ENCODE results near the gene HAL. TPM values are rescaled to one million over a fixed set of nuclear protein-coding genes. Genes with fewer than 3 reads are reported as not detected.

Gene HAL
- total RNA-seq (1 to 10 TPM in 3 of 5 donors, under 1 TPM in 2; 0.54 to 2.4 (median 1.1) TPM), total RNA-seq (0.43 to 2.2 (median 1.4) reads per million in 29 experiments)
- 0.63 TPM for total RNA-seq (2013)

GRCh38 chr12:95996034-95996658 is at the start of gene HAL:
TSS of gene HAL (minus strand) at chr12:95996344. CDS start at chr12:95995910, 434 bp downstream.
- no peak within 1 kb of the TSS for H3K4me3 ChIP-seq (ENCODE audit: control insufficient read depth in 1 of 2, extremely low read depth in 1 of 2, low read length in 1 of 2)
- H3K4me3 Mint-ChIP-seq, result no peak within 1 kb of the TSS
- ATAC-seq (replicated peaks in 1 of 4) (no peak), DNase-seq (no peak)
- no peaks in the 10 kb centered on the region for H3K9me3 ChIP-seq
- H3K9me3 Mint-ChIP-seq, result no peaks in the 10 kb centered on the region
- CTCF ChIA-PET, result interaction anchor here in 1 of 2 donors (5.5 kb wide), 1 partner anchor 78 kb away, joined by 86 read pairs; no protein-coding TSS in a partner anchor
- H3K27ac Mint-ChIP-seq, result no peak within 1 kb of the TSS
- no peaks in the 10 kb centered on the region for H3K4me1 ChIP-seq (ENCODE audit: control insufficient read depth in 1 of 2, extremely low read depth in 1 of 2, insufficient read depth in 2 of 2, low read length in 2 of 2)
- peaks cover 21% of the 10 kb centered on the region for H3K36me3 Mint-ChIP-seq
- H3K27me3 Mint-ChIP-seq, result no peaks in the 10 kb centered on the region
- POLR2A ChIA-PET, result no interaction called here
- H3K4me1 Mint-ChIP-seq, result peaks cover 3 to 5% (median 3%) of the 10 kb centered on the region in 3 donors
- 51% methylated on average over 5 of the region's 7 CpGs for whole genome bisulfite sequencing (ENCODE audit: insufficient coverage)
- H3K27ac ChIP-seq (ENCODE audit: low read length), result no peak within 1 kb of the TSS
- no peaks in the 10 kb centered on the region for H3K27me3 ChIP-seq (replicated peaks in 1 of 2; ENCODE audit: control insufficient read depth in 2 of 2, extremely low read depth in 1 of 2, insufficient read depth in 2 of 2, low read length in 1 of 2)
- peaks cover 2 to 3% of the 10 kb centered on the region in 2 donors for H3K36me3 ChIP-seq (ENCODE audit: control insufficient read depth in 2 of 2, extremely low read depth in 1 of 2, insufficient read depth in 1 of 2, low read length in 1 of 2)

- Mint-ChIP-seq H3K4me1 (peaks cover 40 to 55% (median 50%) of the 10 kb centered on the region in 3 donors), H3K27me3 (no peaks in the 10 kb centered on the region), H3K36me3 (no peaks in the 10 kb centered on the region), H3K27ac (peak overlapping the region; percentile 91 to 96), H3K9me3 (peaks cover 0 to 4% (median 3%) of the 10 kb centered on the region in 3 donors), H3K4me3 (no peak overlapping the region)
- Histone ChIP-seq H3K27me3 (replicated peaks in 1 of 2; ENCODE audit: control insufficient read depth in 2 of 2, extremely low read depth in 1 of 2, insufficient read depth in 2 of 2, low read length in 1 of 2) (no peaks in the 10 kb centered on the region), H3K36me3 (ENCODE audit: control insufficient read depth in 2 of 2, extremely low read depth in 1 of 2, insufficient read depth in 1 of 2, low read length in 1 of 2) (no peaks in the 10 kb centered on the region), H3K4me1 (ENCODE audit: control insufficient read depth in 1 of 2, extremely low read depth in 1 of 2, insufficient read depth in 2 of 2, low read length in 2 of 2) (peaks cover 6 to 27% of the 10 kb centered on the region in 2 experiments), H3K9me3 (no peaks in the 10 kb centered on the region), H3K4me3 (ENCODE audit: control insufficient read depth in 1 of 2, extremely low read depth in 1 of 2, low read length in 1 of 2) (no peak overlapping the region), H3K27ac (ENCODE audit: low read length) (peak overlapping the region; percentile 4)
- WGBS (ENCODE audit: insufficient coverage), result 63% methylated on average over 5 of the region's 7 CpGs
- ATAC-seq (replicated peaks in 1 of 4), result peak in 1 of 4 experiments; percentile 40
- POLR2A ChIA-PET, result interaction anchor here (0.7 kb wide), 2 partner anchors 77 to 458 kb away, joined by 3 to 5 read pairs; no protein-coding TSS in a partner anchor
- CTCF ChIA-PET, result interaction anchor here in 1 of 2 donors (0.7 kb wide), 1 partner anchor 440 kb away, joined by 3 read pairs; no protein-coding TSS in a partner anchor
- DNase-seq, result peak in 5 of 35 experiments; percentile 7 to 49 (median 13)
These were observed 49.4 kb upstream of the HAL start for GRCh38 chr12:96045566-96045965.

GRCh38 chr12:96044943-96045290 is 48.8 kb upstream of the HAL start:
- H3K4me3 ChIP-seq (ENCODE audit: control insufficient read depth in 1 of 2, extremely low read depth in 1 of 2, low read length in 1 of 2), result no peak overlapping the region
- no peak for DNase-seq
- no peaks in the 10 kb centered on the region for H3K36me3 ChIP-seq (ENCODE audit: control insufficient read depth in 2 of 2, extremely low read depth in 1 of 2, insufficient read depth in 1 of 2, low read length in 1 of 2)
- 100% methylated on average over 2 of the region's 2 CpGs for WGBS (ENCODE audit: insufficient coverage)
- H3K27me3 ChIP-seq (replicated peaks in 1 of 2; ENCODE audit: control insufficient read depth in 2 of 2, extremely low read depth in 1 of 2, insufficient read depth in 2 of 2, low read length in 1 of 2), result no peaks in the 10 kb centered on the region
- ChIA-PET POLR2A (no interaction called here), CTCF (no interaction called here)
- H3K27me3 Mint-ChIP-seq, result no peaks in the 10 kb centered on the region
- H3K27ac ChIP-seq (ENCODE audit: low read length), result peak overlapping the region; percentile 4
- no peak for ATAC-seq (replicated peaks in 1 of 4)
- no peaks in the 10 kb centered on the region for H3K9me3 Mint-ChIP-seq
- peak overlapping the region in 1 of 3 donors; percentile 23 for H3K4me3 Mint-ChIP-seq
- H3K27ac Mint-ChIP-seq, result peak overlapping the region; percentile 9 to 16
- no peaks in the 10 kb centered on the region for H3K36me3 Mint-ChIP-seq
- no peaks in the 10 kb centered on the region for H3K9me3 ChIP-seq
- H3K4me1 Mint-ChIP-seq, result peaks cover 40 to 55% (median 47%) of the 10 kb centered on the region in 3 donors
- H3K4me1 ChIP-seq (ENCODE audit: control insufficient read depth in 1 of 2, extremely low read depth in 1 of 2, insufficient read depth in 2 of 2, low read length in 2 of 2), result peaks cover 6 to 27% of the 10 kb centered on the region in 2 experiments

DNA sequence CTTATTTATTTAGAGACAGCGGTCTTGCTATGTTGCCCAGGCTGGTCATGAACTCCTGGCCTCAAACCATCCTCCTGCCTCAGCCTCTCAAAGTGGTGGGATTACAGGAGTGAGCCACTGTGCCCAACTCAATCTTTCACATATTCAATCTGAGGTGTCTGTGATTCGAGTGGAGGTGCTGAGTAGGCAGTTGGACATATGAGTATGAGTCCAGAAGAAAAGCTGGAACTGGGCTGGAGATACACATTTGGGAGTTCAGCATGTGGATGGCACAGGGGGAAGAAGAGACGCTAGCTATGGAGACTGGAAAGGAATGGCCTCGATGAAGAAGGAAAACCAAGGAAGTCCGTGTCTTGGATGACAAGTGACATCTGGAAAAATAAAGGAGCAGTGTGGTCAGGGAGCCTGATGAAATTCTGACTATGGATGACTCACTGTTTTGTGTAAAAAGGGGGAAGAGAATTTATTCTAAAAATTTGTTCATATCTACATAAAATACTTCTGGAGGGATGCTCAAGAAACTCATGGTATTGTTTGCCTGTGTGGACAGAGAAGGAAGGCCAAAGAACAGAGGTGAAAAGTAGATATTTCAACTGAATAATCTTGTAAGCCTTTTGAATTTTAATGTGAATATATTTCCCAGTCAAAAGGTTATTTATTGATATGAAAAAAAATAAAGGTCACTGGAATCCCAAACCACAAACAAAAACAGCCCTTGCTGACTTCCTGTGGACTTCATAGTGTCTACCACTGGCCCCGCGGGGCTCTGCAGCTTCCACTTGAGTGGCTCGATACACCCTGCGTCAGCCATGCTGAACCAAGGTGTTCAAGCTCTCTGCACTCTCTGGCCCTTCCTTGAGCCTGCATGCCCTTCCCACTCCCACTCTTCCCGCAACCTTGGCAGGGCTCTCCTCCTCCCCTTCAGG is 48.1 kb upstream of the HAL start:
- CTCF ChIA-PET, result interaction anchor here in 1 of 2 donors (1.5 kb wide), 1 partner anchor 170 kb away, joined by 3 read pairs; no protein-coding TSS in a partner anchor
- no peak overlapping the region for H3K4me3 ChIP-seq (ENCODE audit: control insufficient read depth in 1 of 2, extremely low read depth in 1 of 2, low read length in 1 of 2)

GRCh38 chr12:96041181-96041580 is 45.0 kb upstream of the HAL start:
- H3K4me3 Mint-ChIP-seq, result no peak overlapping the region
- H3K36me3 Mint-ChIP-seq, result no peaks in the 10 kb centered on the region
- DNase-seq (no peak), ATAC-seq (replicated peaks in 1 of 4) (no peak)
- CTCF ChIA-PET, result interaction anchor here in 1 of 2 donors (0.5 to 0.7 kb wide), 2 partner anchors 10 to 174 kb away, joined by 3 to 4 read pairs; no protein-coding TSS in a partner anchor
- H3K4me1 Mint-ChIP-seq, result peaks cover 10 to 23% (median 13%) of the 10 kb centered on the region in 3 donors
- no peak overlapping the region for H3K27ac ChIP-seq (ENCODE audit: low read length)
- H3K27ac Mint-ChIP-seq, result no peak overlapping the region
- H3K27me3 ChIP-seq (replicated peaks in 1 of 2; ENCODE audit: control insufficient read depth in 2 of 2, extremely low read depth in 1 of 2, insufficient read depth in 2 of 2, low read length in 1 of 2), result no peaks in the 10 kb centered on the region
- H3K27me3 Mint-ChIP-seq, result no peaks in the 10 kb centered on the region
- no peak overlapping the region for H3K4me3 ChIP-seq (ENCODE audit: control insufficient read depth in 1 of 2, extremely low read depth in 1 of 2, low read length in 1 of 2)
- WGBS (ENCODE audit: insufficient coverage), result 100% methylated on average over 1 of the region's 1 CpG
- H3K4me1 ChIP-seq (ENCODE audit: control insufficient read depth in 1 of 2, extremely low read depth in 1 of 2, insufficient read depth in 2 of 2, low read length in 2 of 2), result peaks cover 0 to 20% of the 10 kb centered on the region in 2 experiments
- no peaks in the 10 kb centered on the region for H3K9me3 Mint-ChIP-seq
- H3K9me3 ChIP-seq, result no peaks in the 10 kb centered on the region
- no peaks in the 10 kb centered on the region for H3K36me3 ChIP-seq (ENCODE audit: control insufficient read depth in 2 of 2, extremely low read depth in 1 of 2, insufficient read depth in 1 of 2, low read length in 1 of 2)
- POLR2A ChIA-PET, result no interaction called here

More for the DNA sequence above, 48.1 kb upstream of the HAL start:
- Mint-ChIP-seq H3K36me3 (no peaks in the 10 kb centered on the region), H3K4me3 (no peak overlapping the region), H3K9me3 (no peaks in the 10 kb centered on the region), H3K4me1 (peaks cover 40 to 52% (median 41%) of the 10 kb centered on the region in 3 donors), H3K27me3 (no peaks in the 10 kb centered on the region), H3K27ac (peak overlapping the region; percentile 16 to 50)
- POLR2A ChIA-PET, result no interaction called here
- peaks cover 6 to 27% of the 10 kb centered on the region in 2 experiments for H3K4me1 ChIP-seq (ENCODE audit: control insufficient read depth in 1 of 2, extremely low read depth in 1 of 2, insufficient read depth in 2 of 2, low read length in 2 of 2)
- ATAC-seq (replicated peaks in 1 of 4) (no peak), DNase-seq (no peak)
- WGBS (ENCODE audit: insufficient coverage), result 71% methylated on average over 7 of the region's 10 CpGs
- no peaks in the 10 kb centered on the region for H3K36me3 ChIP-seq (ENCODE audit: control insufficient read depth in 2 of 2, extremely low read depth in 1 of 2, insufficient read depth in 1 of 2, low read length in 1 of 2)
- peak overlapping the region; percentile 33 for H3K27ac ChIP-seq (ENCODE audit: low read length)
- H3K27me3 ChIP-seq (replicated peaks in 1 of 2; ENCODE audit: control insufficient read depth in 2 of 2, extremely low read depth in 1 of 2, insufficient read depth in 2 of 2, low read length in 1 of 2), result no peaks in the 10 kb centered on the region
- H3K9me3 ChIP-seq, result no peaks in the 10 kb centered on the region
